ENCODE results near the gene NEK11.

DNA sequence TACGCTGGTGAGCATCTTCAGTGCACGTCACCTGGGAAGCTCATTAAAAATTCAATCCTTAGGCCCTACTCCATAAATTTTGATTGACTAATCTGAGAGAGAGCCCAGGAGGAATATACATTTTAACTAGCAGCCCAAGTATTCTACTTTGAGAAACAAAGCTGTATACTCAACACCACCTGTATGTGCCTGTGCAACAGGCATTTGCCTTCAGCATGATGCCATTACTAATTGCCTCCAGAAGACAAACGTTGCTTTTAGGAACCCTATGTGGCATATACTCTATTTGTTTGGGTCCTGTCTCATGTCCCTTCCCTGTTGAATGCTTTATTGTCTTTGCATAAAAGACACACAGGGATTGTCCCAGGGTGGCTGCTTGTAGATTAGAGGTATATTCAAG is 7.7 kb upstream of the NEK11 start:
- no peak for TF ChIP-seq POLR2A (IDR thresholded peaks at IDR 0.05)
- TF ChIP-seq, protein P1, sequence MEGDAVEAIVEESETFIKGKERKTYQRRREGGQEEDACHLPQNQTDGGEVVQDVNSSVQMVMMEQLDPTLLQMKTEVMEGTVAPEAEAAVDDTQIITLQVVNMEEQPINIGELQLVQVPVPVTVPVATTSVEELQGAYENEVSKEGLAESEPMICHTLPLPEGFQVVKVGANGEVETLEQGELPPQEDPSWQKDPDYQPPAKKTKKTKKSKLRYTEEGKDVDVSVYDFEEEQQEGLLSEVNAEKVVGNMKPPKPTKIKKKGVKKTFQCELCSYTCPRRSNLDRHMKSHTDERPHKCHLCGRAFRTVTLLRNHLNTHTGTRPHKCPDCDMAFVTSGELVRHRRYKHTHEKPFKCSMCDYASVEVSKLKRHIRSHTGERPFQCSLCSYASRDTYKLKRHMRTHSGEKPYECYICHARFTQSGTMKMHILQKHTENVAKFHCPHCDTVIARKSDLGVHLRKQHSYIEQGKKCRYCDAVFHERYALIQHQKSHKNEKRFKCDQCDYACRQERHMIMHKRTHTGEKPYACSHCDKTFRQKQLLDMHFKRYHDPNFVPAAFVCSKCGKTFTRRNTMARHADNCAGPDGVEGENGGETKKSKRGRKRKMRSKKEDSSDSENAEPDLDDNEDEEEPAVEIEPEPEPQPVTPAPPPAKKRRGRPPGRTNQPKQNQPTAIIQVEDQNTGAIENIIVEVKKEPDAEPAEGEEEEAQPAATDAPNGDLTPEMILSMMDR (IDR thresholded peaks at IDR 0.05) = no peak
